ENCODE results near the gene VPS33B. TPM values are rescaled to one million over a fixed set of nuclear protein-coding genes. Genes with fewer than 3 reads are reported as not detected.

The VPS33B gene
- total and polyA plus RNA-seq, 2 of the 8 experiments (the other 6 are each of a cell fraction or from before 2014, with no cell fraction given) = 11.8 to 17.3 TPM

DNA sequence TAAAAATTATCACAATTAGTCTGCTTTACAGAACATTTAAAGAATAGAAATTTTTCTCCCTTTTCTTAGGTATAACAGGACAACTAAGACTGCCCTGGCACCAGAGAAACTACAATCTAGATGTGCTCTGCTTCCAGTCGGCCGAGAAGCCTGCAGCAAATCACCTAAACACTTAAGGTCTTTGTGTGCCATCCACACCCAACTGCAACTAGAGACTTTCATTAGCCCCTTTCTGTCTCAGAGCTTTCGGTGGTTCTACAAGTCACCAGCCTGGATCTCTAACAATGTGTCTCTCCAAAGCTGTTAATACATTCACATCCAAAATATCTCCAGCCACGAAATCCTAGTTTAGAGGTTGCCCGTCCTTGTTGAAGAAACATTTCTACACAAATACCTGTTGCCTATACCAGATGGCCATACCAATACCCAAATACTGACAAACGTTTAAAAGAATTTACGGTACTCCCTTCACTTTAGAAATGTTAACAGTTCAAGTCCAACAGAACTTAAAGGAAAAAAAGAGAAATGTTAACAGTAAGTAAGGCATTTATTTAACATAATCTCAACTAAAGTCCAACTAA lies 34.7 kb downstream of the VPS33B start:
- Histone ChIP-seq H4K20me1 (replicated peaks in 1 of 2; ENCODE audit: control insufficient read depth in 1 of 2, insufficient read depth in 2 of 2, low read length in 2 of 2) (peaks cover 14 to 17% of the 10 kb centered on the region in 2 experiments), H3K36me3 (ENCODE audit: control insufficient read depth in 2 of 4, insufficient read depth in 4 of 4, low read length in 3 of 4) (peaks cover 12 to 19% (median 16%) of the 10 kb centered on the region in 4 experiments), H4K8ac (ENCODE audit: extremely low read depth, insufficient read depth, low read length) (no peak overlapping the region), H3K18ac (ENCODE audit: extremely low read depth, low read length) (no peak overlapping the region), H3K4me1 (replicated peaks in 1 of 4; ENCODE audit: control insufficient read depth in 3 of 4, insufficient read depth in 4 of 4, low read length in 3 of 4) (peaks cover 0 to 3% (median 0%) of the 10 kb centered on the region in 4 experiments; a peak in 1 of 7 replicates), H3K56ac (replicated peaks; ENCODE audit: insufficient read length, low read depth, low read length) (no peak overlapping the region), H2BK5ac (ENCODE audit: low read depth, low read length) (no peak overlapping the region), H4K5ac (ENCODE audit: insufficient read length, low read depth, low read length) (no peak overlapping the region), H3K27ac (ENCODE audit: low read depth, low read length) (no peak overlapping the region), H2AK5ac (ENCODE audit: low read depth, low read length) (no peak overlapping the region), H3K4ac (replicated peaks; ENCODE audit: insufficient read length, low read depth, low read length) (no peak overlapping the region), H3K79me1 (ENCODE audit: low read depth, low read length) (peaks cover 6% of the 10 kb centered on the region), H3K14ac (ENCODE audit: insufficient read length) (no peak overlapping the region), H2AFZ (ENCODE audit: low read length) (no peak overlapping the region), H3K9ac (replicated peaks in 1 of 4; ENCODE audit: extremely low read depth in 1 of 4, low read depth in 3 of 4, low read length in 3 of 4) (no peak overlapping the region), H3K4me3 (ENCODE audit: extremely low read depth in 1 of 4, insufficient read depth in 2 of 4, low read depth in 3 of 4, low read length in 4 of 4) (no peak overlapping the region), H3K27me3 (replicated peaks in 1 of 4; ENCODE audit: control insufficient read depth in 3 of 4, extremely low read depth in 1 of 4, insufficient read depth in 3 of 4, low read length in 3 of 4) (no peaks in the 10 kb centered on the region), H2BK20ac (ENCODE audit: low read length) (no peak overlapping the region), H2BK120ac (replicated peaks; ENCODE audit: low read depth, low read length) (no peak overlapping the region), H3K79me2 (ENCODE audit: control insufficient read depth in 1 of 2, insufficient read depth in 2 of 2, low read length in 2 of 2) (peaks cover 38 to 87% of the 10 kb centered on the region in 2 experiments), H3K4me2 (ENCODE audit: insufficient read depth in 1 of 2, low read depth in 2 of 2, low read length in 2 of 2) (no peak overlapping the region), H4K91ac (replicated peaks; ENCODE audit: insufficient read length, low read length) (no peak overlapping the region), H2BK12ac (ENCODE audit: low read depth, low read length) (no peak overlapping the region), H2BK15ac (ENCODE audit: low read length) (no peak overlapping the region), H3K23ac (ENCODE audit: insufficient read length) (no peak overlapping the region), H3K9me3 (ENCODE audit: insufficient read depth in 2 of 2, low read depth in 1 of 2, low read length in 1 of 2) (no peaks in the 10 kb centered on the region), H3K23me2 (ENCODE audit: low read depth, low read length) (peaks cover 1% of the 10 kb centered on the region; the same call in 1 of the 2 replicates)
- DNase-seq (ENCODE audit: low read depth in 1 of 2, low spot score in 2 of 2) = no peak
- no peak for TF ChIP-seq CEBPB (IDR thresholded peaks at IDR 0.05; ENCODE audit: low read depth, low read length)
- ChIA-PET CTCF (ENCODE audit: partially characterized antibody) (interaction anchor here (0.8 to 2.0 kb wide), 4 partner anchors 10 to 271 kb away, joined by 3 to 5 read pairs (median 4); no protein-coding TSS in a partner anchor), POLR2A (ENCODE audit: partially characterized antibody) (interaction anchor here (1.2 to 3.5 kb wide), 4 partner anchors 10 to 31 kb away, joined by 3 to 10 read pairs (median 6); no protein-coding TSS in a partner anchor)
- no peak for FAIRE-seq
- 84% methylated on average over 7 of the region's 7 CpGs; no CpG with 5 or more reads in 1 of the 2 experiments for WGBS, 2 experiments (ENCODE audit: extremely low coverage in 1 of 2, insufficient coverage in 1 of 2, insufficient read length in 1 of 2, insufficient replicate concordance in 2 of 2, low coverage in 1 of 2, low lambda C conversion rate in 2 of 2, missing lambda C conversion rate in 1 of 2)

All from H1 (cell line).